Limb (tissue), 2 donors: ENCODE results near the gene CNPY3.

Experiments used
- DNase-seq, 2 donors: peaks; one replicate each; pipeline ENCODE4 v3.0.0-alpha.2; 2016; ENCODE audit errors: extremely low spot score in 2 of 2

Gene CNPY3

DNA sequence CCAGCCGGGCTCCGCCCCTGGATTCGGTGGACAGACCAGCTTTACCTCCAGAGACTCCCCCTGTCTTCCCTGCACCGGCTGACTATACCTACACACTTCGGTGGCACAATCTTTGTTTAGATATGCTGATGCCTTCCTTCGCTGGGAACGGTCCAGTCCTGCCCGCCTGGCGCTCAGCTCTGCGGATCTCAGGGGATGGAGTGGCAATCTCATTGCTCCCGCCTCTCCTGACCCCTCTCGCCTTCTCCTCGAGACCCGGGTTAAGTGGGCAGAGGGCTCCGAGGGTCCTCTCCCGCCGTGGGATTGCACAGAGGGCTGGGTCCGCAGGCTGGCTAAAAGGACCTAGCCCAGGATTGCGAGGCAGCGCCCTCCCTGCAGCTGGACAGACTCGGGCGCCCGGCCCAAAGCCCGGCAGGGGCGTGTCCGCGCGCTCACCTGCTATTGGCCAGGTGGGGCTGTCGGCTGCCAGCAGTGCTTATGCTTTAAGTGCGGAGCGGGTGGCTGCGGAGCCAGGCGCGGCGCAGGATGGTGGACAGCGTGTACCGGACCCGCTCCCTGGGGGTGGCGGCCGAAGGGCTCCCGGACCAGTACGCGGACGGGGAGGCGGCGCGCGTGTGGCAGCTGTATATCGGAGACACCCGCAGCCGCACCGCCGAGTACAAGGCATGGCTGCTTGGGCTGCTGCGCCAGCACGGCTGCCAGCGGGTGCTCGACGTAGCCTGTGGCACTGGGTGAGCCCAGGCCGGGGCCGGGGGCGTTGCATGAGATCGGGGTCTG, 31.2 kb downstream of the CNPY3 start, which contains the start of gene GNMT:
Gene GNMT, plus strand, starts transcription at position 512 of the 777 bp plus-strand sequence. Its CDS starts 14 bp downstream, at position 526.
- DNase-seq = peak in 1 of 2 donors; percentile 59

DNA sequence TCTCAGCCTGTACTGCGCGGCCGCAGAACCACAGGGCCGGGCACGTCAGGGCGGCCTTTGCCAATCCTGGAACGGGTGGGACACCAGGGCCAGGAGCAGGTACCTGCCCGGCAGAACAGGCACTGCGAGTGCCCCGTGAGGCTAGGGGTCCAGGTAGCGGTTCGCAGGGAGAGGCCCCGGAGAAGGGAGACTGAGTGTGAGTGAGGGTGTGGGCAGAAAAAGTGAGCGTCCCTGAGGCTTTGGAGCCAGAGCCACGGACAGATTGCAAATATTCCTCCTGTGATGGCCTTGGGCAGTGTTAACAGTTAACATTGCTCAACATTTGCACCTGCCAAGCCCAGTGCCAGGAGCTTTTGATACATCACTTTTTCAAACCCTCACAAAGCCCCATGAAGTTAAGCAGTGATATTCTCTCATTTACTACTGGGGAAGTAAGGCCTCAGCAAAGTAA, 31.8 kb downstream of the CNPY3 start:
- no peak for DNase-seq

DNA sequence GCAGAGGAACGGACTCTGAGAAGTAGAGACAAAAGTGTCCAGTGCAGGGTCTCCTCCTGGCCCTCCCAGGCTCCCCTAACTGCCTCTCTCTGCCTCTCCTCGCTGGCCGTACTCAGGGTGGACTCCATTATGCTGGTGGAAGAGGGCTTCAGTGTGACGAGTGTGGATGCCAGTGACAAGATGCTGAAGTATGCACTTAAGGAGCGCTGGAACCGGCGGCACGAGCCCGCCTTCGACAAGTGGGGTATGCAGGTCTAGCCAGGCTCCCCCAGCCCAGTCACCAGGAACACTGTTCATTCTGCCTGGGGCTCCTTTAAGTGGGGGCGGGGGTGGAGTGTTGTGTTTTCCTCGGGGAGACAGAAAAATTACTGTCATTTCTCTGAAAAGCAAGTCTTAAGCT, 32.8 kb downstream of the CNPY3 start:
- DNase-seq = no peak

DNA sequence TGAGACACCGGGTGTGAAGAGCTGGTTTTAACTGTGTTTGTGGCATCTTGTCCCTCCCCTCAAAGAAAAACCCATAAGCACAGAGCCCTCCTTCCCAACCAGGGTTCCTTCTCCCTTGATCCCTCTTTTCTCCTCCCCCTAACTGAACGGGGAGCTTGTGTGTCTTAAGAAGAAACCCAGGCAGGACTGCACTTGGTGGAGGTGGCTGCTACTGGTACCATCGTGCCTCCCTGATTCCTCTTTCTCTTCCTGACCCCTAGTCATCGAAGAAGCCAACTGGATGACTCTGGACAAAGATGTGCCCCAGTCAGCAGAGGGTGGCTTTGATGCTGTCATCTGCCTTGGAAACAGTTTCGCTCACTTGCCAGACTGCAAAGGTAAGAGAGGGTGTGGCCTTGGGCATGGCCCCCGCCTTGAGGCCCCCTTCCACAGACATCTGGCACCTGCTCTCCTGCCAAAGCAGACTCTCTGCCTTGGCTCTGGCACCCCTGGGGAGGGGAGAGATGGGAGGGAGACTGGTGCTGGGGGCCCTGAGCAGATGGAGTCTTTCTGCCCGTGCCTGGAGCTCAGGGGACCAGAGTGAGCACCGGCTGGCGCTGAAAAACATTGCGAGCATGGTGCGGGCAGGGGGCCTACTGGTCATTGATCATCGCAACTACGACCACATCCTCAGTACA, 33.4 kb downstream of the CNPY3 start:
- DNase-seq = no peak

DNA sequence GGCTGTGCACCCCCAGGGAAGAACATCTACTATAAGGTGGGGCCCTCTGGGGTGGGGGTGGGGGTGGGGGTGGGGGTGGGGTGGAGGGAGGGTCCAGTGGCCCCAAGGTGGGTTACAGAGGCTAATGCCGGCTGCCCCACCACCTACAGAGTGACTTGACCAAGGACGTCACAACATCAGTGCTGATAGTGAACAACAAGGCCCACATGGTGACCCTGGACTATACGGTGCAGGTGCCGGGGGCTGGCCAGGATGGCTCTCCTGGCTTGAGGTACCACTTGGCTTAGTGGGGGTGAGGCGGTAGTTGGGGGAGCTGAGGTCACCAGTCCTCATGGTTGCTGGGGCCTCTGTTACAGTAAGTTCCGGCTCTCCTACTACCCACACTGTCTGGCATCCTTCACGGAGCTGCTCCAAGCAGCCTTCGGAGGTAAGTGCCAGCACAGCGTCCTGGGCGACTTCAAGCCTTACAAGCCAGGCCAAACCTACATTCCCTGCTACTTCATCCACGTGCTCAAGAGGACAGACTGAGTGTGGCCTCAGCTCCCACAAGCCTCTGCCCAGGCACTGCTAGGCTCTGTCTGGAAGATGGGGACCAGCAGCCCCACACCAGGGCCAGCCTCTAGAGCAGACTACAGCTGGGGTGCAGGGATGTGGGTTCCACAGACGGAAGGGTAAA, 34.0 kb downstream of the CNPY3 start:
- DNase-seq = no peak

DNA sequence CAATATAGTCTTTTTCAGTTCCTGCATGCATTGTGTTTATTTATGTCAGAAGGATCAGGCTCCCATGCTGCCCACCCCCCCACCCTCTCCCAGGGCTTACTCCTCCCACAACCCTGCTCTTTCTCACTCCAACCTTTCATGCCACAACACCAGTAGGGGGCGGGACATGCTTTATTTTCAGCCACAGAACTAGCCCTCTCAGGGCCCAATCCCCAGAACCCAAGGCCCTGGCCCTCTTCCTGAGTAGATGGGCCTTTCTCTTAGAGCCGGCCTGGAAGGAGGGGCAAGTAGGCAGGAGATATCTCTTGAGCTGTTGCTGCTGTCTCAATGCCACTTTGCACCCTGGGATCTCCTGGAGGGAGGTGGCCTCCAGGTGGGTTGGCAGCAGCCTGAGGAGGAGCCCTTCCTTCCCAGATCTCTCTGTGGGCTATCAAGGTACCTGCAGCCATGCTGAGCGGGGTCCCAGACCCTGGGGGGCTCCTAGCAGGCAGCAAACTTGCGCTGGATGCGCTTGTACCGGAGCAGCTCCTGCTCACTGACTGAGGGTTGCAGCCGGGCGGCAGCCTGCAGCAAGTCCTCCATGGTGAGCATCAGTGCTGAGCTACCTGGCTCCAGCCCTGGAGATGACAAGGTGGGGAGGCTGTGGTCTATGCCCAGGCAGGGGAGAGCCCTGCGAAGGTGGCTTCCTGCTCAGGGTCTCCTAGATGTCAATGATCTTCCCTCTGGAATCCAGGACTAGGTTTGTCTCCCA, 34.8 kb downstream of the CNPY3 start:
- no peak for DNase-seq

DNA sequence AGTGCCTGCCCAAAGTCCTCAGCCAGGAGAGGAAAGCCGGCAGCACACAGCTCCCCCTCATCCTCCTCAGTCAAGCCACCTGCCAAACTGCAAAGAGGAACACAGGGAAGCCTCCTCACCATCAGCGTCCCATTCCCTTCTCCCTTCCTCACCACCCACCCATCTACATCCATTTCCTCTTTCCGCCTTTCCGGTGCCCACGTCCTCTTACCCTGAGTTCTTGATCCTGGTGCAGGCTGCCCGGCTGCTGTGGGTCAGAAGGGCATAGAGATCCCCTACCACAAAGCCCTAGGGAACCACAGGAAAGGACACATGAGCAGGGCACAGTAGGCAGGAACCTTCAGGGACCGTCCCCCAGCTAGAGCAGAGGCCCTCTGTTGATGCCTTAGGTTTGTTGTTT, 37.3 kb downstream of the CNPY3 start:
- DNase-seq = no peak

DNA sequence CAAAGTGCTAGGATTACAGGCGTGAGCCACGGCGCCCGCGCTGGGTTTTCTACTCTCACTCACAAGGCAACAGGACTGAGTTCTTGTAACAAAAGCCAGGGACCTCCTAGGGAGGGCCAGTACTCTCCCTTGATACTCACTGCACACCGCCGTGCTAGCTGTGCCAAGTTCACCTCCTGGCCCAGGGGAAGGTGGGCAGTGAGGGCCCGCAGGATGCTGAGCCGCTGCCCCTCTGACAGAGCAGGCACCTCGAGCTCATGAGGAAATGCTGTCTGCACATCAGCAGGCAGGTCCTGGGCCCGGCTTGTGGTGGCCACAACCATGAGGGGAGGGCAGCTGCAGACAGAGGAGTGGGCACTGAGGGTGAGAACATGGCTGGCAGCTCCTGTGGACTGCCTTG, 37.9 kb downstream of the CNPY3 start:
- DNase-seq = no peak

DNA sequence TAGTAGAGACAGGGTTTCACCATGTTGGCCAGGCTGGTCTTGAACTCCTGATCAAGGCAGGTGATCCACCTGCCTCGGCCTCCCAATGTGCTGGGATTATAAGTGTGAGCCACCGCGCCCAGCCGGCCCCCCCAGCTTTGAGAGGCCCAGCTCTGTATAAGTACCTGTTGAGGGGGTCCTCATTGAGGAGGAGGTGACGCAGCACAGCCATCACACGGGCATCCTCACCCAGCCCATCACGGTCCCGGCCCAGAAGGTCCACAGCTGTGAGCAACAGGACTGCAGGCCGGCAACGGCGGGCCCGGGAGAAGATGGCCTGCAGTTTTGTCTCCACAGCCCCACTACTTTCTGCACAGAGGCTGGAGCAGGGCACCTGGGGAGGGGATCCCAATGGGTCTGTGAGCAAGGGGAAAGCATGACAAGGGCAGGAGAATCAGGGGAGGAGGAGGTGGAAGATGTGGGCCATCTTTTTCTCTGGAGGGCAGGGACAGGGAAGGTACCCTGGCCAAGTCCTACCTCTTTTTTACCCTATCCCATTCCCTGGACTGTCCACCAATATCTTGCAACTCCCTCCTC, 38.9 kb downstream of the CNPY3 start:
- DNase-seq = no peak

DNA sequence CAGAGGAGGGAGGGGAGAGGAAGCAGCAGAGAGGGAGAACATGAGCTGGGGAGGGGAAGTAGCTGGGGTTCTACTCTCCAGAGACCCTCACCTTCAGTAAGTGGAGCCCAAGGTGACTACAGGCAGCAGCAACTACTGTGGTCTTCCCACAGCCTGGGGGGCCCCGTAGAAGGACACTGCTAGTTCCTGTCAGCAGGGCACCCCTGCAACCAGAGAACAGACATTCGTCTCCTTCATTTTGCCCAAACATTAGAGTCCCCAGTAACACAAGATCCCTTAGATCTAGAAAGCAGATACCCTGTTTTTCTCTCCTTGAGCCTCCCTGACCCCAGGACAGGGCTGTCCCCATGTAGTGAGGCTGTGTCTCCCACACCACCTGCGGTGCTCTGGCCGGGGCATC, 39.5 kb downstream of the CNPY3 start:
- DNase-seq = no peak

DNA sequence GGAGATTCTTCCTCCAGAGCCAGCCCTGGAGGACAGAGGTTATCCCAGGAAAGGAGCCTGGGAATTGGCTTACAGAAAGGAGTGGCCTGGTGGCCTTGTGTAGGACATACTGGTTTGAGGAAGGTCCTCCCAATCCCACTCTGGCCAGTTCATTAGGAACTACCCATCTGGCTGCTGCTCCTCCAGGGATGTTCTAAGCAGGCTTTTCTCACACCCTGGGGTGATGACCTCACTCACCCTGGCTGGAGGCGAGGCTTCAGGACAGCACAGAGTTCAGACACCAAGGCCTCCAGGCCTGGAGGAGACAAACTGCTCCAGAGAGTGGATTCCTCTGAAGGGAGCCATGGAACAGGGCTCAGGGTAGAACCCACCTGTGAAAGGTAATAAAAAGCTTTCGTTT, 40.2 kb downstream of the CNPY3 start:
- no peak for DNase-seq

DNA sequence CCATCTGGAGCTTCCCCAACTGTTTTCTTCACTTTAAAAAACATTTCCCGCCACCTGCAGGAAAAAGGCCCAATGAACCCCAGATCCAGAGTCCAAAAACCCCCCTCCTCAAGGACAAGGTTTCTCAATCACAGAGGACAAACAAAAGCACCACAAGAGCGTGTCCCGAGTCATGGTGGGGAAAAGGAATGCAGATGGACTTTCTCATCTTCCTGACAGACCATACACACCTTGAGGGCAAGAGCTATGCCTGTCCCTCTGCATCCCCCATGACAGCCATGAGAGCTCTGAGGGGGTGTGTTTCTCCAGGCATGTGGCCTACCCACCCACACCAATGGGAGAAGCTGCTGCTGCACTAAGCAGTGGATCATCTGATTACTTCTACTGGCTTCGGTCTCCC, 40.7 kb downstream of the CNPY3 start:
- no peak for DNase-seq

DNA sequence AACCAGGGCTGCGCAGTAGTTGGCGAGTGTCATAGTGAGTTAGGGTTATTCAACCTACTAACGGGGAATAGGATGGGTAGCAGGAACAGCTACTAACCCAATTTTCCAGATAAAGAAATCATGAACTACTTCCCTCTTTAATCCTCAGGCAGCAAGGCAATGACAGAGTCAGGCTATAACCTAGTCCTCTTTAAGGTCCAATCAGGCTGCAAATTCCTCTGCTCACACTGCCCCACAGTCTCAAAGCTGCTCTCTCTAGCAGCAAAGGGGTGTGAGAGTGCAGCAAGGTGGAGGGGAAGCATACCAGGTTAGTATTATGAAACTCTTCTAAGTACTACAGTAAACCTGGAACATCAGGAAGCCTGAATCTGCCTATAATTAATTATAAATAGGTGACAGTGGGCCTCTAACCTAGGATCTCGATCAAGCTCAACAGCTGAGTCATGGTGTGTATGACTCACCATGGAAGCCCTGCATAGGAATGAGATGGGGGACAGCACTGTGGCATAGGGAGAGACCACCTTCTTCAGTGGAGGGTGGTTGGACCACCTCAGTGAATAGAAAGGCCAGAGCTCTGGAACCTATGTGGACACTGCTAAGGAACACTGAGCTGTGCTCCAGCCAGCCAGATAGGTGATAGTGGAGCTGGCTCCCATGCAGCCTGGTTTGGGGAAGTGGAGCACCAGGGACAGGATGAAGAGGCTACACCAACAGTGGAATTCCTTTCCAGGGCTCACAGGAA, 41.8 kb downstream of the CNPY3 start:
- DNase-seq = no peak

DNA sequence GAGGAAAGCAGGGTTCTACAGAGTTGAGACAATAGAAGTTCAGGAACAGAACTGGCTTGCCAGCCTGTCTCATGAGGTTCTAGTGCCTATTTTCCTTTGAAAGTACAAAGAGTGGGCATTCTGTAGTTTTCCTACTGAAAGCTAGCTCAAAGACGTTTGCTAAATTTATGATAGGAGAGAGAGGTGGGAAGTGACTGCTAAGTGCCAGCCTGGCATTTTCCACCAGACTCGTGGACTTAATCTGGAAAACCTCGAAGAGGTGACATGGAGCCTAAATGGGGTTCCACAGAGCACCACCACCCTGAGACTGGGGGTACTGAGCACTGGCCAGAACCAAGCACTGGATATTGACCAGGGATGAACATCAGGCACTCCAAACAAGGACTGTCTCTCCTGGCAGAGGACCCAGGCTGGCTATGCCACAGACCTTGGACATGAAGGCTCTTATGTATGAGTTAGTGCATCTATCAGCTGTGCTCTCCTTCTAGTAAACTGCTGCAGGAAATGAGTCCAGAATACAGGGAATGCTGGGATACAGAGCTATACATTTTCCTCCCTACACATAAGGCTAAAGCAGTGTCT, 42.6 kb downstream of the CNPY3 start:
- DNase-seq = no peak

DNA sequence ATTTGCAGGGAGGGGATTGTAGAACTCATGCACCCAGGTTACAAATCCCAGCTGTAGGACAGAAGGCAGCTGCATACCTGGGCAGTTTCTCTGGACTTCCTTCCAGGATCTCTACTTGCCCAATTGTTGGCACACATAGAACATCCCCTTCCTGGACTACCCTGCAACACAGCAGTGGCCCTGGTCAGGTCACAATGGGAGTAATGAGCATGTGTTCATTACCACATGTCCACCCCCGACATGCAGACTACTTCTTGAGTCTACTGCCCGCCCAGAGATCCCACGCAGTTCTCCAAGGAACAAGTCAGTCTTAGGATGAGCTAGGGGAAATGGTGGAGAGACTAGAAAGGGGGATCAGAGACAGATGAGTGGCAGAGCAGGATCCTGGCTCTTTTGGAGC, 44.6 kb downstream of the CNPY3 start:
- DNase-seq = no peak

DNA sequence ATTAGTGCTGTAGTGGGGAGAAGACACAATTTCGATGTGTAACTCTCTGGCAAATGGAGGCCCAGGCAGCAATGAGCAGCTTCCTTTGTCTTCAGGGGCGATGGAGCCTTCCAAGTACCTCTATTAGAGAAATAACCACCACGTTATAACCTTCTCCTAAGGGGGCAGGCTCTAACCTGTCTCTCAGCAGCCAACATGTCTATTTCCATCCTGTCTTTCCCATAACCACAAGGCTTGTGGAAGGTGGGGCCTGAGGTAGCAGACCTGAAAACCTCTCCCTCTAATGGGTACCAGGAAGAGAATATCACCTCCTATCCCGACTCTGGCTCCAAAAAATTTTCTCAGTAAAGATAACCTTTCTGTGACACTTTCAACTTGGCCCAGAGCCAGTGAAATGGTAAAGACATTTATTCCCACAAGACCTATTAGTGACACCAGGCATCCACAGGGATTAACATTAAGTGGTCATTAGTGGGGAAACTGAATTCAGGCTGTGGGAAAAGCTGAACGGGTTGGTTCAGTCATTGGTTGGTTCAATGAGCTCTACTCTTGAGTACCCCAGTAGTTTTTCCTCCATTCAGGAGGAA, 45.7 kb downstream of the CNPY3 start:
- DNase-seq = no peak

DNA sequence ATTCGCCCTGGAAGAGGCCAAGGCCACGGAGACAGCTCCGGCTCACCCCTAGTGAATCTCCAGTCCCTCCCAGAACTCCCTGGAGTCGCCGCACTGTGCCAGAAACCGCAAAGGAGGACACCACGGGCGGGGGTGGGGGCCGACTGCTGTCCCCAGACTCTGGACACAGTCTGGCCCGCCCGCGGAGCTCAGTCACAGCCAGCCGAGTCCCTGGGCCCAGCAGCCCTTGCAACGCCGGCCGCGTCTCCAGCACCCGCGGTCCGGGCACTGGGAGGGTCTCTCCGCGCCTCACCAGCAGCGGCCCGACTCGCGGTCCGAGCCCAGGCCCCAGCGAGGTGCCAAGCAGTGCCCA, 49.2 kb downstream of the CNPY3 start:
- DNase-seq = no peak

DNA sequence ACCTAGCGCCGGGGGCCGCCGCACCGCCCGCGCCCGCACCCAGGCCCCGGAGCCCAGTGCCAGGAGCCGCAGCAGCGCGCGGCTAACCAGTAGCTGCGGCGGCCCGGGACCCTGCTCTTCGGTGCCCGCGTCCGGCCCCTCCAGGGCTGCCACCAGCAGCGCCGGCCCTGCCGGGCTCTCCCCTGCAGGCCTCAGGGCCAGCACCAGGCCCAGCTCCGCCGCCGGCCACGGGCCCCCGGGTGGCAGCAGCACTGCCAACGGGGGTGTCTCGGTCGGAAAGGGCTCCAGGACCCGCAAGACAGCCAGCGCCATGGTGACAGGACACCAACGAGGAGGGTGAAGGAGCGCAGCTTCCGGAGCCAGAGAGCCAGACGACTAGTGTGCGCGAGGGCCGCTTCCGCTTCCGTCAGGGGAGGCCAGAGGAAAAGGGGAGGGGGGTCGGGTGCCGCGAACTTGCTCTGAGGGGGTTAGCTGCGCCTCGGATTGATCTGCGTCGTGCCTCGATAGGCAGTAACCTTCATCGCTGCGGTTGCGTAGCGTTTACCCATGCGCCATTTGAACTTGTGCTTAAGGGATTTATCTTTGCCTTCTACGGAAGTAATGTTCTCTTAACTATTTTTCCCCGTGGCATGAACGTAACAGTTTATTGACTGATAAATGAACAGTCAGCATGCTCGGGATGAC, 49.7 kb downstream of the CNPY3 start, which contains the start of gene PEX6:
Gene PEX6, minus strand, starts transcription at position 343 of the 684 bp plus-strand sequence. Its CDS starts 31 bp downstream, at position 312.
- peak; percentile 88 to 91 for DNase-seq

DNA sequence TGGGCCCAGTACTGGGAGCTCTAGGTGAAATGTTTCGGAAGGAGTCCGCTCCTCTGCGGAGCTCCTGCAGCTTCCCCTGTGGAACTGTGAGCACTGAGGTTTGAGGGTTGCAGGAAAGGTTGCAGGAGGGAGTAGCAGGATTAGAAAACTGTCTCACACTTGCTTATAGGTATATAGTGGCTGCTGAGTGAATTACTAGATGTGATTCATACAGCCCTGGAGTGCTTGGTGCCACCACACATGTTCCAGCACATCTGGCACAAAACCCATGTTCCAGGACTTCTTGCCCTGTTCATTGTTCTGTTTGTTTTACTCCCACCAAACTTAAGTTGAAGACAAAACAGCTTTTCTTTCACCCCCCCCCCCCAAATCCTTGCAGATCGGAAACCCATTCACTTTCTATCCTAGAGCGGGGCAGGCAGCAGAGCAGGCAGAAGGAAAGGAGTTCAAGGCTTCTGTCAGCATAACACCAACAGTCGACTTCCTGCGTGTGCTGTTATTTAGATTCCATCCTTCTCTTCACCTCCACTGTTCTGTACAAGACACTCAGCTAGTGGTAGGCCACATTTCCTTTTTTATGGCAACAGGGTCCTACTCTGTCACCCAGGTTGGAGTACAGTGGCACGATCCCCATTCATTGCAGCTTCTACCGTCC, 50.4 kb downstream of the CNPY3 start:
- DNase-seq = no peak
